SK-N-SH treated with all-trans-retinoic acid at 6 μM for 48 hours (cell line): ENCODE results near the gene ARHGDIB.

Source experiments
- CREB5 ChIP-seq: fragments of 250-450 bp; sonication (Bioruptor Pico); IDR thresholded peaks from 2 replicates; pipeline ENCODE4 v1.5.1; 2020; ENCODE audit warnings: low read depth, mild to moderate bottlenecking, moderate library complexity
- ISL1 ChIP-seq: fragments of 250-450 bp; sonication (Bioruptor Pico); IDR thresholded peaks from 2 replicates; pipeline ENCODE4 v2.1.2; 2022; ENCODE audit warnings: mild to moderate bottlenecking, moderate library complexity
- SNAI2 ChIP-seq: fragments of 250-450 bp; sonication (Bioruptor Pico); IDR thresholded peaks from 2 replicates; pipeline ENCODE4 v1.5.0; 2020; ENCODE audit warnings: mild to moderate bottlenecking, moderate library complexity
- TOX ChIP-seq: fragments of 250-450 bp; sonication (Bioruptor Pico); IDR thresholded peaks from 2 replicates; pipeline ENCODE4 v1.8.0; 2021; ENCODE audit warnings: mild to moderate bottlenecking, moderate library complexity, borderline replicate concordance
- ZC3H10 ChIP-seq: fragments of 250-450 bp; sonication (Bioruptor Pico); IDR thresholded peaks from 2 replicates; pipeline ENCODE4 v1.5.1; 2021; ENCODE audit warnings: mild to moderate bottlenecking, moderate library complexity
- ZFP30 ChIP-seq: fragments of 450-650 bp; formaldehyde crosslinking; IDR thresholded peaks from 2 replicates; pipeline ENCODE4 v1.5.0; 2022; ENCODE audit warnings: mild to moderate bottlenecking, moderate library complexity
- ZNF8 ChIP-seq: fragments of 450-650 bp; formaldehyde crosslinking; IDR thresholded peaks from 2 replicates; pipeline ENCODE4 v1.5.0; 2020; ENCODE audit warnings: mild to moderate bottlenecking, moderate library complexity
- TF ChIP-seq, protein P1 (sequence below): fragments of 250-450 bp; sonication (Bioruptor Pico); IDR thresholded peaks from 2 replicates; pipeline ENCODE4 v1.5.0; 2020; ENCODE audit warnings: mild to moderate bottlenecking, moderate library complexity
- TF ChIP-seq, protein P2 (sequence below): fragments of 250-450 bp; sonication (Bioruptor Pico); IDR thresholded peaks from 2 replicates; pipeline ENCODE4 v1.8.0; 2020; ENCODE audit warnings: mild to moderate bottlenecking, moderate library complexity, borderline replicate concordance
- TF ChIP-seq, protein P3 (sequence below): fragments of 250-450 bp; sonication (Bioruptor Pico); IDR thresholded peaks from 2 replicates; pipeline ENCODE4 v1.8.0; 2021; ENCODE audit warnings: low read depth, mild to moderate bottlenecking, moderate library complexity, borderline replicate concordance

GRCh38 chr12:14968478-14968877 is 7.1 kb upstream of the ARHGDIB start:
- TF ChIP-seq ZNF8 (CRISPR knock-in tag) (no peak), TOX (no peak), CREB5 (CRISPR knock-in tag) (no peak), ZC3H10 (no peak), ZFP30 (CRISPR knock-in tag) (no peak), ISL1 (CRISPR knock-in tag) (no peak), SNAI2 (CRISPR knock-in tag) (no peak)
- TF ChIP-seq, protein P1, sequence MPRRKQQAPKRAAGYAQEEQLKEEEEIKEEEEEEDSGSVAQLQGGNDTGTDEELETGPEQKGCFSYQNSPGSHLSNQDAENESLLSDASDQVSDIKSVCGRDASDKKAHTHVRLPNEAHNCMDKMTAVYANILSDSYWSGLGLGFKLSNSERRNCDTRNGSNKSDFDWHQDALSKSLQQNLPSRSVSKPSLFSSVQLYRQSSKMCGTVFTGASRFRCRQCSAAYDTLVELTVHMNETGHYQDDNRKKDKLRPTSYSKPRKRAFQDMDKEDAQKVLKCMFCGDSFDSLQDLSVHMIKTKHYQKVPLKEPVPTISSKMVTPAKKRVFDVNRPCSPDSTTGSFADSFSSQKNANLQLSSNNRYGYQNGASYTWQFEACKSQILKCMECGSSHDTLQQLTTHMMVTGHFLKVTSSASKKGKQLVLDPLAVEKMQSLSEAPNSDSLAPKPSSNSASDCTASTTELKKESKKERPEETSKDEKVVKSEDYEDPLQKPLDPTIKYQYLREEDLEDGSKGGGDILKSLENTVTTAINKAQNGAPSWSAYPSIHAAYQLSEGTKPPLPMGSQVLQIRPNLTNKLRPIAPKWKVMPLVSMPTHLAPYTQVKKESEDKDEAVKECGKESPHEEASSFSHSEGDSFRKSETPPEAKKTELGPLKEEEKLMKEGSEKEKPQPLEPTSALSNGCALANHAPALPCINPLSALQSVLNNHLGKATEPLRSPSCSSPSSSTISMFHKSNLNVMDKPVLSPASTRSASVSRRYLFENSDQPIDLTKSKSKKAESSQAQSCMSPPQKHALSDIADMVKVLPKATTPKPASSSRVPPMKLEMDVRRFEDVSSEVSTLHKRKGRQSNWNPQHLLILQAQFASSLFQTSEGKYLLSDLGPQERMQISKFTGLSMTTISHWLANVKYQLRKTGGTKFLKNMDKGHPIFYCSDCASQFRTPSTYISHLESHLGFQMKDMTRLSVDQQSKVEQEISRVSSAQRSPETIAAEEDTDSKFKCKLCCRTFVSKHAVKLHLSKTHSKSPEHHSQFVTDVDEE (CRISPR knock-in tag): no peak
- TF ChIP-seq, protein P2, sequence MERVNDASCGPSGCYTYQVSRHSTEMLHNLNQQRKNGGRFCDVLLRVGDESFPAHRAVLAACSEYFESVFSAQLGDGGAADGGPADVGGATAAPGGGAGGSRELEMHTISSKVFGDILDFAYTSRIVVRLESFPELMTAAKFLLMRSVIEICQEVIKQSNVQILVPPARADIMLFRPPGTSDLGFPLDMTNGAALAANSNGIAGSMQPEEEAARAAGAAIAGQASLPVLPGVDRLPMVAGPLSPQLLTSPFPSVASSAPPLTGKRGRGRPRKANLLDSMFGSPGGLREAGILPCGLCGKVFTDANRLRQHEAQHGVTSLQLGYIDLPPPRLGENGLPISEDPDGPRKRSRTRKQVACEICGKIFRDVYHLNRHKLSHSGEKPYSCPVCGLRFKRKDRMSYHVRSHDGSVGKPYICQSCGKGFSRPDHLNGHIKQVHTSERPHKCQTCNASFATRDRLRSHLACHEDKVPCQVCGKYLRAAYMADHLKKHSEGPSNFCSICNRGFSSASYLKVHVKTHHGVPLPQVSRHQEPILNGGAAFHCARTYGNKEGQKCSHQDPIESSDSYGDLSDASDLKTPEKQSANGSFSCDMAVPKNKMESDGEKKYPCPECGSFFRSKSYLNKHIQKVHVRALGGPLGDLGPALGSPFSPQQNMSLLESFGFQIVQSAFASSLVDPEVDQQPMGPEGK (CRISPR knock-in tag): no peak
- TF ChIP-seq, protein P3, sequence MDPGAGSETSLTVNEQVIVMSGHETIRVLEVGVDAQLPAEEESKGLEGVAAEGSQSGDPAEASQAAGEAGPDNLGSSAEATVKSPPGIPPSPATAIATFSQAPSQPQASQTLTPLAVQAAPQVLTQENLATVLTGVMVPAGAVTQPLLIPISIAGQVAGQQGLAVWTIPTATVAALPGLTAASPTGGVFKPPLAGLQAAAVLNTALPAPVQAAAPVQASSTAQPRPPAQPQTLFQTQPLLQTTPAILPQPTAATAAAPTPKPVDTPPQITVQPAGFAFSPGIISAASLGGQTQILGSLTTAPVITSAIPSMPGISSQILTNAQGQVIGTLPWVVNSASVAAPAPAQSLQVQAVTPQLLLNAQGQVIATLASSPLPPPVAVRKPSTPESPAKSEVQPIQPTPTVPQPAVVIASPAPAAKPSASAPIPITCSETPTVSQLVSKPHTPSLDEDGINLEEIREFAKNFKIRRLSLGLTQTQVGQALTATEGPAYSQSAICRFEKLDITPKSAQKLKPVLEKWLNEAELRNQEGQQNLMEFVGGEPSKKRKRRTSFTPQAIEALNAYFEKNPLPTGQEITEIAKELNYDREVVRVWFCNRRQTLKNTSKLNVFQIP: no peak
